Naive thymus-derived CD8-positive, alpha-beta T cell (primary cell): ENCODE data around the gene SAMD9. TPM values are rescaled to one million over a fixed set of nuclear protein-coding genes. Genes with fewer than 3 reads are reported as not detected.
A peak's percentile ranks its signal among the peaks of the same experiment; 100 is the strongest.
"Not testable (repeated sequence)": the region's sequence is repeated elsewhere in the genome, so short reads cannot be mapped to it uniquely, and the experiment has no call there.

Source experiments
- ATAC-seq, 2 donors: fragments of 150-1000 bp; cut with Tn5 transposase in 1 of 2; sonication (Bioruptor Pico), chemical (Tn5 transposase) in 1 of 2; 1 replicate in 1 of 2; 2 replicates in 1 of 2; pipeline ENCODE4 v1.10.0; 2021; ENCODE audit warnings: mild to moderate bottlenecking in 2 of 2, moderate library complexity in 2 of 2
- POLR2A ChIA-PET: fragments of 350-600 bp; sonication (Branson Sonifier 250); formaldehyde crosslinking; loops from one replicate; lab custom pipeline; 2021; ENCODE audit warnings: antibody characterized with exemption; lab: Charles Lee
- DNase-seq, 10 donors: peaks; one replicate each; pipeline versions ENCODE4 v3.0.0 to v3.0.0-alpha.2; 2020 to 2022
- H3K27ac Mint-ChIP-seq, 10 donors: one replicate each; pipeline ENCODE4 v1.8.0; 2020 to 2022; ENCODE audit warnings: mild to moderate bottlenecking in 10 of 10, mixed read lengths in 10 of 10, moderate library complexity in 4 of 10, inconsistent platforms in 1 of 10
- H3K27me3 Mint-ChIP-seq, 5 donors: one replicate each; pipeline ENCODE4 v1.8.0; 2021 to 2022; ENCODE audit warnings: mixed read lengths in 5 of 5
- H3K36me3 Mint-ChIP-seq, 3 donors: one replicate each; pipeline ENCODE4 v1.8.0; 2020 to 2022; ENCODE audit warnings: mixed read lengths in 3 of 3, mild to moderate bottlenecking in 2 of 3, inconsistent platforms in 1 of 3
- H3K4me1 Mint-ChIP-seq, 4 donors: one replicate each; pipeline ENCODE4 v1.8.0; 2021 to 2022; ENCODE audit warnings: mixed read lengths in 4 of 4
- H3K4me3 Mint-ChIP-seq, 10 donors: one replicate each; pipeline ENCODE4 v1.8.0; 2020 to 2022; ENCODE audit warnings: mild to moderate bottlenecking in 10 of 10, mixed read lengths in 10 of 10, moderate library complexity in 6 of 10, inconsistent platforms in 1 of 10
- H3K9me3 Mint-ChIP-seq, 9 donors: one replicate each; pipeline ENCODE4 v1.8.0; 2020 to 2022; ENCODE audit warnings: mixed read lengths in 9 of 9, mild to moderate bottlenecking in 3 of 9, inconsistent platforms in 1 of 9, moderate library complexity in 1 of 9
- polyA plus RNA-seq, 3 donors: library from polyadenylated mRNA; unstranded; fragments of 300-500 nt; fragmentation: Illumina TruSeq; gene quantifications; one replicate each; pipeline ENCODE4 v1.2.3, GENCODE V29; 2021
- total RNA-seq, 8 experiments: library from RNA in 2 of 8; stranded (reverse) in 2 of 8; gene quantifications; one replicate each; pipeline ENCODE4 v1.2.3 and lab custom pipeline; 2021 to 2026

The SAMD9 gene
- total and polyA plus RNA-seq, 5 experiments from 2014 or later, result 21.7 to 49.9 (median 28.3) TPM

DNA sequence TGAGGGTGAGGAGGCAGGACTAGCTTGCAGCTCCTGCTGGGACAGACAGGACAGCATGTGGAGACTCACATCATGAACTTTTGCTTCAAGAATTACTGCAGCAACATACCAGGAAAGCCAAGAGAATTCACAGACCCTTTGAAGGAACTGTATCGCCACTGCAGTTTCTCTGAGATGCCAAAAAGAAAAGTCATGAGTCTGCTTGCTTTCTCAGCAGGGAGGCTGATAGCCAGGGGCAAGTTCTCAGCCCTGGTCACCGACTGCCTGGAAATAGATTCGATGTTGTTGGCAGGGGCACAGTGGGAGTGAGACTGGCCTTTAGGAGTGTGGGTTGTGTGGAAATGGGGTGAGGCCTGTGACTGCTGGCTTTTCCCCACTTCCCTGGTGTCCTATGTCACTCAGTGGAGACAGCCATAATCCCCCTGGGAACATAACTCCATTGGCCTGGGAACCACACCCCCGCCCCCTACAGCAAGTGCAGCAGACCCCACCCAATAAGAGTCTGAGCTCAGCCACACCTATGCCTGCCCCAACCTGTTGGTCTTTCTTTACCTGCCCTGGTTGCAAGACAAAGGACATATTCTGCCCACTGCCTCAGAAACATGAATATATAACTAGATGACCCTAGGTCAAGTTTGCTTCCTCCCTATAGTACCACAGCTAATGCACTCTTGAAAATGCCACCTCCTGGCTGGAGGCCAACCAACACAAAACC lies 1.6 kb upstream of the SAMD9 start:
- Mint-ChIP-seq H3K36me3 (peaks cover 17 to 49% (median 47%) of the 10 kb centered on the region in 3 donors), H3K4me3 (peak overlapping the region in 3 of 10 donors; percentile 2 to 34 (median 29)), H3K27me3 (peaks cover 0 to 2% (median 0%) of the 10 kb centered on the region in 5 donors), H3K27ac (peak overlapping the region in 7 of 10 donors; percentile 61 to 96 (median 82)), H3K4me1 (peaks cover 11 to 41% (median 39%) of the 10 kb centered on the region in 4 donors), H3K9me3 (peaks cover 8 to 40% (median 29%) of the 10 kb centered on the region in 9 donors)
- DNase-seq (no peak), ATAC-seq (no peak)
- POLR2A ChIA-PET, result interaction anchor here (0.7 kb wide), 1 partner anchor 406 kb away, joined by 3 read pairs; no protein-coding TSS in a partner anchor

- Mint-ChIP-seq H3K36me3 (peaks cover 36 to 56% (median 38%) of the 10 kb centered on the region in 3 donors), H3K27ac (peak overlapping the region; percentile 88 to 96 (median 92)), H3K27me3 (no peaks in the 10 kb centered on the region), H3K9me3 (peaks cover 0 to 36% (median 19%) of the 10 kb centered on the region in 9 donors), H3K4me3 (peak overlapping the region; percentile 82 to 96 (median 88)), H3K4me1 (peaks cover 12 to 57% (median 55%) of the 10 kb centered on the region in 4 donors)
- DNase-seq (peak in 1 of 10 donors; percentile 13), ATAC-seq (peak; percentile 24 to 42)
- POLR2A ChIA-PET, result interaction anchor here (0.9 to 2.0 kb wide), 7 partner anchors 21 to 1237 kb away, joined by 3 to 7 read pairs (median 5); partner anchors contain the start of genes ANKIB1, KRIT1, MTERF1 and RBM48
These were observed 452 bp downstream of the SAMD9 start for GRCh38 chr7:93117327-93117726.

DNA sequence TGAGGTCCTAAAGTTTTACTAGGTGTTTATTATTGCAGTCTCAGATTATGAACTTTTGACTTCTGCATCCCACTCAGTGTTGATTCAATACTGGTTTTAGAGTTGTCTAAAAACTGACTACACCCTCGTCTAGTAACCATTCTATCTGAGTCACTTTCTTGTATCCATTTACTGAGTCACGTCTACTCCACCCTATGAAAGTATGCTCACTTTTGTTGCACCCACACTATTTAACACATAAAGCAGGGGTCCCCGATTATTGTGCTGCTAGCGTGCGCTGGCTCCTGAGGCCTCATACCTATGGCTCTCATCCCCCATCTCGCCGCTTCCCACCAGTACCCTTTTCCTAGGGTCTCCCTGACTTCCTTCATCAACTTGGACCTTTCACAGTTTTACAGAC lies 2.0 kb downstream of the SAMD9 start:
- H3K9me3 Mint-ChIP-seq, result peaks cover 0 to 51% (median 27%) of the 10 kb centered on the region in 9 donors
- H3K4me3 Mint-ChIP-seq, result peak overlapping the region; percentile 82 to 96 (median 88)
- no peak for DNase-seq
- peaks cover 47 to 63% (median 51%) of the 10 kb centered on the region in 3 donors for H3K36me3 Mint-ChIP-seq
- H3K27ac Mint-ChIP-seq, result peak overlapping the region; percentile 11 to 96 (median 91)
- H3K27me3 Mint-ChIP-seq, result no peaks in the 10 kb centered on the region
- no peak for ATAC-seq
- H3K4me1 Mint-ChIP-seq, result peaks cover 15 to 71% (median 67%) of the 10 kb centered on the region in 4 donors
- POLR2A ChIA-PET, result no interaction called here

DNA sequence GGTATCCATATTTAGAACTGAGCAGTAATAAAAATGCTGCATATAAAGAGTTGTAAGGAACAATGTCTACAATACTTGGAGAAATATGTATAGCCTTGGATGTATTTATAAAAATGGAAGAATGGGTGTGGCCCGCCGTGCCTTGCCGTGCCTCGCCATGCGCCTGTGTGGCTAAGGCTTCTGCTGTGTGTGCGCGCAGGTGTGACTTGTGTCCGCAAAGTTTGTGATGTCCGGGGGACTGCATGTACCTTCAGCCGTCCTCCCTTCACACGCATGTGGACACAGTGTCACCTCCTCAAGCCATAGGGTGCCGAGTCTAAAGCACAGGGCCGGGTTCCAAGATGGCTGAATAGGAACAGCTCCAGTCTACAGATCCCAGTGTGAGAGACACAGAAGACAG lies 9.8 kb downstream of the SAMD9 start:
- Mint-ChIP-seq H3K9me3 (peaks cover 9 to 98% (median 51%) of the 10 kb centered on the region in 9 donors), H3K36me3 (peaks cover 66 to 95% (median 89%) of the 10 kb centered on the region in 3 donors), H3K4me3 (no peak overlapping the region), H3K4me1 (peaks cover 4 to 24% (median 20%) of the 10 kb centered on the region in 4 donors), H3K27me3 (no peaks in the 10 kb centered on the region), H3K27ac (no peak overlapping the region)
- POLR2A ChIA-PET, result interaction anchor here (0.6 kb wide), 1 partner anchor 11 kb away, joined by 3 read pairs; no protein-coding TSS in a partner anchor
- DNase-seq, result no peak
- no peak for ATAC-seq

DNA sequence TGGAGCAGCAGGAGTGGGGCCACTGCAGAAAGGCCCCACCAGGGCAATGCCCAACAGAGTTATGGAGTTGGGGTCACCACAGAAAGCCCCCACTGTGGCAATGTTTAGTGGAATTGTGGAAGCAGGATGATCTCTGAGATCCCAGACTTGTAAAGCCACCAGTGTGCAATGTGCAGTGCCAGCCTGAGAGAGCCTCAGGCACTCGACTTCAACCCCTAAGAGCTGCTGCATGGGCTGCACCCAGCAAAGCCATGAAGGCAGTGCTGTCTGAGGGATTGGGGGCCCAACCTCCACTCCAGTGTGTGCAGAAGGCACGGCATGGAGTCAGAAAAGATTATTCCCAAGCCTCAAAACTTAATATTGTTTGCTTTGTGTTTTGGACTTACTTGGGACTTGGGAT lies 20.4 kb downstream of the SAMD9 start:
- H3K36me3 Mint-ChIP-seq, result peaks cover 0 to 28% (median 6%) of the 10 kb centered on the region in 3 donors
- POLR2A ChIA-PET, result interaction anchor here (0.7 to 1.3 kb wide), 2 partner anchors 11 to 20 kb away, joined by 3 to 5 read pairs; partner anchors contain the start of gene SAMD9
- no peaks in the 10 kb centered on the region for H3K4me1 Mint-ChIP-seq
- no peak overlapping the region for H3K4me3 Mint-ChIP-seq
- H3K9me3 Mint-ChIP-seq, result peaks cover 6 to 74% (median 29%) of the 10 kb centered on the region in 9 donors
- no peak overlapping the region for H3K27ac Mint-ChIP-seq
- peaks cover 0 to 2% (median 0%) of the 10 kb centered on the region in 5 donors for H3K27me3 Mint-ChIP-seq
- no peak for DNase-seq
- ATAC-seq, result no peak

DNA sequence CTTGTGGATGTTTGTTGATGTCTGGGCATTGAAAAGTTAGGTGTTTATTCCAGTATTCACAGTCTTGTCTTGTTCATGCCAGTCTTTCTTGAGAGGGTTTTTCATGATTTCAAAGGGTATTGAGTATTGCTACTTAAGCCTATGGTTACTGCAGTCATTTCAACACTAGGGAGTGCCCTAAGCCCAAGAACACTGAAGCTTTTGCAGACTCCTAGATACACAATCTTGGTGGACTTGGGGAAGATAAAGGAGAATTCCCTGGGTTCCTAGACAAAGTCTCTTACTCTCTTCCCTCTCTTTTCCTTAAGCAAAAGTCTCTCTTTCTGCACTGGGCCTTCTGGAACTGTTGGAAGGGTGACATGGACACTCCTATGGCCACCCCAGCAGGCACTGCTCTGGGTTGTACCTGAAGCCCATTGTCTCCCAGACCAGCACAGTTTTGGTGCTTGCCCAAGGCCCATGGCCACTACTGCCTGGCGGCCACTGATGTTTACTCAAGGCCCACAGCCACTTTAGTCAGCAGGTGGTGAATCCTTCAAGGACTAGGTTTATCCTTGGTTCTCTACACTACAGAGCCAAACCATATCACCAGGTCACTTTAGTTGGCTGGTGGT lies 24.9 kb downstream of the SAMD9 start:
- no peak overlapping the region for H3K27ac Mint-ChIP-seq

GRCh38 chr7:93073357-93073756 lies 44.4 kb downstream of the SAMD9 start:
- H3K4me3 Mint-ChIP-seq, POLR2A ChIA-PET: not testable (repeated sequence)
- H3K27me3 Mint-ChIP-seq, result peaks cover 15 to 32% (median 25%) of the 10 kb centered on the region in 5 donors

More for the DNA sequence above, 24.9 kb downstream of the SAMD9 start:
- Mint-ChIP-seq H3K36me3 (peaks cover 0 to 16% (median 11%) of the 10 kb centered on the region in 3 donors), H3K4me3 (no peak overlapping the region), H3K9me3 (peaks cover 10 to 60% (median 34%) of the 10 kb centered on the region in 9 donors), H3K4me1 (no peaks in the 10 kb centered on the region), H3K27me3 (peaks cover 0 to 22% (median 11%) of the 10 kb centered on the region in 5 donors)
- no peak for ATAC-seq
- POLR2A ChIA-PET, result no interaction called here
- DNase-seq, result no peak

GRCh38 chr7:93062599-93062998 lies 55.2 kb downstream of the SAMD9 start:
- Mint-ChIP-seq H3K36me3 (peaks cover 0 to 3% (median 0%) of the 10 kb centered on the region in 3 donors), H3K4me3 (no peak overlapping the region), H3K27ac (peak overlapping the region in 1 of 10 donors; percentile 45), H3K9me3 (peaks cover 0 to 6% (median 0%) of the 10 kb centered on the region in 9 donors), H3K27me3 (peaks cover 0 to 3% (median 2%) of the 10 kb centered on the region in 5 donors), H3K4me1 (no peaks in the 10 kb centered on the region)
- no peak for ATAC-seq
- POLR2A ChIA-PET, result no interaction called here
- DNase-seq, result no peak

More at GRCh38 chr7:93073357-93073756, 44.4 kb downstream of the SAMD9 start:
- Mint-ChIP-seq H3K36me3 (peaks cover 4 to 23% (median 21%) of the 10 kb centered on the region in 3 donors), H3K9me3 (peaks cover 4 to 36% (median 15%) of the 10 kb centered on the region in 9 donors)
- ATAC-seq, DNase-seq, H3K4me1 Mint-ChIP-seq, H3K27ac Mint-ChIP-seq: not testable (repeated sequence)

- H3K9me3 Mint-ChIP-seq, result peaks cover 0 to 4% (median 0%) of the 10 kb centered on the region in 9 donors
- ATAC-seq, result no peak
- no peak overlapping the region for H3K27ac Mint-ChIP-seq
These were observed 56.9 kb downstream of the SAMD9 start for GRCh38 chr7:93060865-93061264.

GRCh38 chr7:93060025-93060424 lies 57.8 kb downstream of the SAMD9 start:
- no peaks in the 10 kb centered on the region for H3K36me3 Mint-ChIP-seq
- ATAC-seq (no peak), DNase-seq (no peak)
- no peaks in the 10 kb centered on the region for H3K4me1 Mint-ChIP-seq
- POLR2A ChIA-PET, result no interaction called here
- no peak overlapping the region for H3K4me3 Mint-ChIP-seq
- H3K27ac Mint-ChIP-seq, result no peak overlapping the region
- H3K27me3 Mint-ChIP-seq, result peaks cover 0 to 3% (median 2%) of the 10 kb centered on the region in 5 donors
- H3K9me3 Mint-ChIP-seq, result no peaks in the 10 kb centered on the region

More at GRCh38 chr7:93060865-93061264, 56.9 kb downstream of the SAMD9 start:
- H3K27me3 Mint-ChIP-seq, result peaks cover 0 to 3% (median 2%) of the 10 kb centered on the region in 5 donors
- no peak overlapping the region for H3K4me3 Mint-ChIP-seq
- no peaks in the 10 kb centered on the region for H3K4me1 Mint-ChIP-seq
- no peaks in the 10 kb centered on the region for H3K36me3 Mint-ChIP-seq
- no peak for DNase-seq
- POLR2A ChIA-PET, result no interaction called here

- H3K4me3 Mint-ChIP-seq, H3K36me3 Mint-ChIP-seq, DNase-seq, H3K9me3 Mint-ChIP-seq, ATAC-seq, POLR2A ChIA-PET, H3K4me1 Mint-ChIP-seq, H3K27ac Mint-ChIP-seq, H3K27me3 Mint-ChIP-seq: not testable (repeated sequence)
These were observed 61.2 kb downstream of the SAMD9 start for GRCh38 chr7:93056621-93057020.

DNA sequence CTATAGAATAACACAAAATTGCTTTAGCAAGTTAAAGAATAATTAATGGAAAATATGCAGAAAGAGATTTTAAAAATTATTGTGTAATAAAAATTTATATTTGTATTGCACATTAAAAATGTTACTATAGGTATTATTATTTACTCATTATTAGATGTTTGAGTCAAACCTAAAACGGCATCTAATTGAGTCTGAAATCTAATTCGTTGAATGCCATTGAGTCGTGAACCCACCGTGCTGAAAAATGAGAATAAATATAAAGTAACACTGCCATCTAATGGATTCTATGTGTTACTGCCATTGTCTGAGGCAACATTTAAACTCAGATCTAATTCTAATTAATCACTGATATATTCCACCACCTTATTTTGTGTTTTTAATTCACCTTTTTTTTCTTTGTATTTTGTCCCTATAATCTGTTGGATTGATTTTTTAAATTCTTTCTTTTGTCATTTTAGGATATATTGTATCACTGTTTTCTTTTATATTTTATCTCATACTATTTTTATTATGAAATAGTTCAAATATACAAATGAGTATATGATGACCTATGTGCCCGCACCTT lies 62.2 kb downstream of the SAMD9 start:
- H3K36me3 Mint-ChIP-seq, result no peaks in the 10 kb centered on the region

More for the DNA sequence above, 62.2 kb downstream of the SAMD9 start:
- ATAC-seq (peak; percentile 69), DNase-seq (peak in 3 of 10 donors; percentile 42 to 51 (median 46))
- Mint-ChIP-seq H3K27ac (no peak overlapping the region), H3K27me3 (peaks cover 0 to 3% (median 0%) of the 10 kb centered on the region in 5 donors), H3K4me1 (peaks cover 0 to 9% (median 6%) of the 10 kb centered on the region in 4 donors), H3K4me3 (no peak overlapping the region), H3K9me3 (no peaks in the 10 kb centered on the region)
- POLR2A ChIA-PET, result no interaction called here
